Measurements from ENCODE around the gene RPUSD1. TPM values are rescaled to one million over a fixed set of nuclear protein-coding genes. Genes with fewer than 3 reads are reported as not detected.

Gene RPUSD1
- total and polyA plus RNA-seq, 2 donors (not counting 3 experiments of a cell fraction or from before 2014, with no cell fraction given): 46.2 to 55.8 TPM

DNA sequence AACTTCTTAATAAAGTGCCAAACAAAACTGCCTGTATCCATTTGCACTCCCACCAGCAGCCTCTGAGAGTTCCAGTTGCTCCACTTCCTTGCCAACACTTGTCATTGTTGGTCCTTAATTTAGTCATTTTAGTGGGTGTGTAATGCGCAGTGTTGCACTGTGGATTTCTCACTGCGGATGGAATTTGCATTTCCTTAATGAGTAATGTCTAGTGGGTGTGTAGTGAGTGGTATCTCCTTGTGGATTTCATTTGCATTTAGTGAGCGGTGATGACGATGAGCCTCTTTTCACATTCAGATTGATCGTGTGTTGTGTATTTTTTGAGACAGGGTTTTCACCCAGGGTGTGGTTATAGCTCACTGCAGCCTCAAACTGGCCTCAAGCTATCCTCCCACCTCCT is 31.8 kb downstream of the RPUSD1 start:
- Histone ChIP-seq H3K4me3 (replicated peaks in 1 of 3; ENCODE audit: insufficient read depth in 1 of 3, low read depth in 1 of 3, low read length in 3 of 3) (no peak overlapping the region), H3K27me3 (ENCODE audit: control insufficient read depth in 2 of 2, insufficient read depth in 2 of 2, low read length in 2 of 2) (peaks cover 4% of the 10 kb centered on the region in 2 experiments), H3K36me3 (ENCODE audit: control insufficient read depth in 2 of 2, extremely low read depth in 1 of 2, insufficient read depth in 2 of 2, low read length in 2 of 2) (no peaks in the 10 kb centered on the region), H3K27ac (ENCODE audit: insufficient read depth, low read depth, low read length) (no peak overlapping the region), H3K4me1 (ENCODE audit: control insufficient read depth, extremely low read depth, insufficient read depth, low read length) (no peaks in the 10 kb centered on the region), H3K79me2 (ENCODE audit: control insufficient read depth, insufficient read depth, low read length) (no peaks in the 10 kb centered on the region), H3K9me1 (replicated peaks; ENCODE audit: control insufficient read depth, extremely low read depth, insufficient read depth, low read length) (no peaks in the 10 kb centered on the region), H4K20me1 (replicated peaks; ENCODE audit: control insufficient read depth, extremely low read depth, insufficient read depth, low read length) (no peaks in the 10 kb centered on the region), H3K9me3 (replicated peaks; ENCODE audit: control insufficient read depth, insufficient read depth, low read length) (no peaks in the 10 kb centered on the region), H3K9ac (replicated peaks; ENCODE audit: extremely low read depth, insufficient read depth, low read length) (no peak overlapping the region), H3K4me2 (ENCODE audit: insufficient read depth, low read length) (no peak overlapping the region), H2AFZ (ENCODE audit: low read depth, low read length) (no peak overlapping the region)
- ChIA-PET POLR2A (no interaction called here), CTCF (interaction anchor here (0.6 to 1.0 kb wide), 3 partner anchors 29 to 1312 kb away, joined by 3 read pairs; no protein-coding TSS in a partner anchor)
- DNase-seq (ENCODE audit: low read depth, low spot score) (no peak), FAIRE-seq (no peak)
- dilution Hi-C loops (cut with MboI; ENCODE audit: extremely low pct_ligation_motif_present, low sequenced_read_pairs): no loop called here
- no TSS peak for BruUV-seq (replicated peaks)
- intact Hi-C loops (cut with micrococcal nuclease): no loop called here
- TF ChIP-seq JUN (IDR thresholded peaks at IDR 0.05; ENCODE audit: borderline replicate concordance, insufficient read depth, insufficient read length, low read depth) (no peak), FOS (IDR thresholded peaks at IDR 0.05; ENCODE audit: borderline replicate concordance, insufficient read depth, low read length) (no peak), GATA2 (IDR thresholded peaks at IDR 0.05; ENCODE audit: insufficient read depth, insufficient read length, low read depth, low read length) (no peak), POLR2AphosphoS5 (IDR thresholded peaks at IDR 0.05; ENCODE audit: insufficient read depth, low read depth, low read length) (no peak)
- TF ChIP-seq, protein P1, sequence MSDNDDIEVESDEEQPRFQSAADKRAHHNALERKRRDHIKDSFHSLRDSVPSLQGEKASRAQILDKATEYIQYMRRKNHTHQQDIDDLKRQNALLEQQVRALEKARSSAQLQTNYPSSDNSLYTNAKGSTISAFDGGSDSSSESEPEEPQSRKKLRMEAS (IDR thresholded peaks at IDR 0.05; ENCODE audit: insufficient read depth, insufficient read length): no peak
- TF ChIP-seq, protein P2, sequence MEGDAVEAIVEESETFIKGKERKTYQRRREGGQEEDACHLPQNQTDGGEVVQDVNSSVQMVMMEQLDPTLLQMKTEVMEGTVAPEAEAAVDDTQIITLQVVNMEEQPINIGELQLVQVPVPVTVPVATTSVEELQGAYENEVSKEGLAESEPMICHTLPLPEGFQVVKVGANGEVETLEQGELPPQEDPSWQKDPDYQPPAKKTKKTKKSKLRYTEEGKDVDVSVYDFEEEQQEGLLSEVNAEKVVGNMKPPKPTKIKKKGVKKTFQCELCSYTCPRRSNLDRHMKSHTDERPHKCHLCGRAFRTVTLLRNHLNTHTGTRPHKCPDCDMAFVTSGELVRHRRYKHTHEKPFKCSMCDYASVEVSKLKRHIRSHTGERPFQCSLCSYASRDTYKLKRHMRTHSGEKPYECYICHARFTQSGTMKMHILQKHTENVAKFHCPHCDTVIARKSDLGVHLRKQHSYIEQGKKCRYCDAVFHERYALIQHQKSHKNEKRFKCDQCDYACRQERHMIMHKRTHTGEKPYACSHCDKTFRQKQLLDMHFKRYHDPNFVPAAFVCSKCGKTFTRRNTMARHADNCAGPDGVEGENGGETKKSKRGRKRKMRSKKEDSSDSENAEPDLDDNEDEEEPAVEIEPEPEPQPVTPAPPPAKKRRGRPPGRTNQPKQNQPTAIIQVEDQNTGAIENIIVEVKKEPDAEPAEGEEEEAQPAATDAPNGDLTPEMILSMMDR (IDR thresholded peaks at IDR 0.05; ENCODE audit: extremely low read depth in 1 of 2, insufficient read depth in 1 of 2, low read depth in 1 of 2, low read length in 2 of 2): no peak
